CD1c-positive myeloid dendritic cell (primary cell): ENCODE results near the gene TEKT3.
A peak's percentile ranks its signal among the peaks of the same experiment; 100 is the strongest.

Experiments used
- DNase-seq: peaks from one replicate; pipeline ENCODE4 v3.0.0-alpha.2; 2016; ENCODE audit errors: extremely low spot score

The TEKT3 gene

GRCh38 chr17:15341385-15341849, at the start of gene TEKT3:
Gene TEKT3 (minus strand): TSS chr17:15341597. CDS start chr17:15331585, 10,012 bp downstream.
- DNase-seq, result peak; percentile 28

- no peak for DNase-seq
Measured at GRCh38 chr17:15388356-15389041, 47.1 kb upstream of the TEKT3 start.

GRCh38 chr17:15386083-15386482, 44.7 kb upstream of the TEKT3 start:
- no peak for DNase-seq

- no peak for DNase-seq
Measured at GRCh38 chr17:15385305-15385704, 43.9 kb upstream of the TEKT3 start.

- DNase-seq, result no peak
Measured at GRCh38 chr17:15384142-15384787, 42.9 kb upstream of the TEKT3 start.

GRCh38 chr17:15382914-15383313, 41.5 kb upstream of the TEKT3 start:
- DNase-seq, result no peak

GRCh38 chr17:15381707-15382106, 40.3 kb upstream of the TEKT3 start:
- no peak for DNase-seq

GRCh38 chr17:15380446-15380845, 39.0 kb upstream of the TEKT3 start:
- DNase-seq, result no peak

- DNase-seq, result no peak
Measured at GRCh38 chr17:15379659-15380058, 38.3 kb upstream of the TEKT3 start.

GRCh38 chr17:15378243-15378642, 36.8 kb upstream of the TEKT3 start:
- DNase-seq, result no peak

GRCh38 chr17:15377616-15378015, 36.2 kb upstream of the TEKT3 start:
- DNase-seq, result no peak

- DNase-seq, result no peak
Measured at GRCh38 chr17:15377200-15377599, 35.8 kb upstream of the TEKT3 start.

GRCh38 chr17:15371376-15372130, 30.2 kb upstream of the TEKT3 start:
- no peak for DNase-seq

GRCh38 chr17:15368600-15368999, 27.2 kb upstream of the TEKT3 start:
- no peak for DNase-seq

- no peak for DNase-seq
Measured at GRCh38 chr17:15366026-15366425, 24.6 kb upstream of the TEKT3 start.

GRCh38 chr17:15364615-15365014, 23.2 kb upstream of the TEKT3 start:
- no peak for DNase-seq

GRCh38 chr17:15363702-15364101, 22.3 kb upstream of the TEKT3 start:
- no peak for DNase-seq

- DNase-seq, result no peak
Measured at GRCh38 chr17:15361592-15361991, 20.2 kb upstream of the TEKT3 start.

- DNase-seq, result no peak
Measured at GRCh38 chr17:15361151-15361550, 19.8 kb upstream of the TEKT3 start.

- DNase-seq, result no peak
Measured at GRCh38 chr17:15354256-15354655, 12.9 kb upstream of the TEKT3 start.

- DNase-seq, result peak; percentile 11
Measured at GRCh38 chr17:15351925-15352324, 10.5 kb upstream of the TEKT3 start.

- DNase-seq, result no peak
Measured at GRCh38 chr17:15351478-15351840, 10.1 kb upstream of the TEKT3 start.
